DOHH2 (cell line): ENCODE measurements around the gene SARNP.

Source experiments
- H3F3A ChIP-seq: fragments of 200-600 bp; sonication (generic), shearing (Covaris generic); 2 replicates; pipeline ENCODE4 v1.6.0; 2016; ENCODE audit warnings: antibody characterized with exemption, mild to moderate bottlenecking; ENCODE audit not compliant: control insufficient read depth, insufficient read depth
- H3K27ac ChIP-seq: fragments of 200-600 bp; sonication (generic); 2 replicates; pipeline ENCODE4 v1.5.1; 2014; ENCODE audit warnings: low read depth, mild to moderate bottlenecking, low read length, moderate library complexity
- H3K27me3 ChIP-seq: fragments of 200-600 bp; sonication (generic); 2 replicates; pipeline ENCODE4 v1.6.1; 2014; ENCODE audit warnings: mild to moderate bottlenecking, low read length, mixed read lengths; ENCODE audit not compliant: control insufficient read depth
- H3K36me3 ChIP-seq: fragments of 200-600 bp; sonication (generic); 2 replicates; pipeline ENCODE4 v1.6.1; 2014; ENCODE audit warnings: mild to moderate bottlenecking, low read length, moderate library complexity, mixed read lengths; ENCODE audit not compliant: control insufficient read depth
- H3K4me1 ChIP-seq: fragments of 200-600 bp; sonication (generic); 2 replicates; pipeline ENCODE4 v1.6.1; 2014; ENCODE audit warnings: mild to moderate bottlenecking, low read length, mixed read lengths; ENCODE audit not compliant: control insufficient read depth
- H3K4me2 ChIP-seq: fragments of 200-600 bp; sonication (generic); 2 replicates; pipeline ENCODE4 v1.6.0; 2014; ENCODE audit warnings: mild to moderate bottlenecking, low read length, moderate library complexity
- H3K4me3 ChIP-seq: fragments of 200-600 bp; sonication (generic); 2 replicates; pipeline ENCODE4 v1.5.1; 2014; ENCODE audit warnings: mild to moderate bottlenecking, low read length, mixed read lengths
- H3K79me2 ChIP-seq: fragments of 200-600 bp; sonication (generic); 2 replicates; pipeline ENCODE4 v1.6.1; 2014; ENCODE audit warnings: mild to moderate bottlenecking, low read length, mixed read lengths; ENCODE audit not compliant: control insufficient read depth
- H3K9me2 ChIP-seq: fragments of 200-600 bp; sonication (generic); replicated peaks from 2 replicates; pipeline ENCODE4 v1.6.1; 2014; ENCODE audit warnings: mild to moderate bottlenecking, low read length, mixed read lengths; ENCODE audit not compliant: control insufficient read depth
- H3K9me3 ChIP-seq: fragments of 200-600 bp; sonication (generic); 2 replicates; pipeline ENCODE4 v1.6.1; 2014; ENCODE audit warnings: antibody characterized with exemption, low read length, mixed read lengths; ENCODE audit not compliant: control insufficient read depth, insufficient read depth
- H4K20me1 ChIP-seq: fragments of 200-600 bp; sonication (generic); 2 replicates; pipeline ENCODE4 v1.6.0; 2014; ENCODE audit warnings: low read depth, mild to moderate bottlenecking, antibody characterized with exemption, low read length, moderate library complexity; ENCODE audit not compliant: control insufficient read depth, insufficient read depth
- CTCF ChIP-seq: fragments of 200-600 bp; sonication (generic); IDR thresholded peaks from one replicate; pipeline ENCODE4 v1.5.1; 2014; ENCODE audit warnings: antibody characterized with exemption, mild to moderate bottlenecking, low read depth, low read length; ENCODE audit not compliant: poor library complexity, severe bottlenecking
- EZH2phosphoT487 ChIP-seq: fragments of 200-600 bp; sonication (generic); IDR thresholded peaks from 2 replicates; pipeline ENCODE4 v1.6.1; 2017; ENCODE audit warnings: borderline replicate concordance, mild to moderate bottlenecking, antibody characterized with exemption, low read length, moderate library complexity, mixed read lengths

The SARNP gene

GRCh38 chr12:55741931-55742680, 75.4 kb downstream of the SARNP start:
- Histone ChIP-seq H3F3A (peaks cover 14% of the 10 kb centered on the region), H4K20me1 (0 out of 2 replicates have a peak, but pooled peaks cover 8% of the 10 kb centered on the region), H3K4me2 (peak overlapping the region; percentile 85), H3K9me2 (no peaks in the 10 kb centered on the region), H3K27me3 (peaks cover 4% of the 10 kb centered on the region; the same call in 1 of the 2 replicates), H3K27ac (no peak overlapping the region), H3K79me2 (peaks cover 19% of the 10 kb centered on the region), H3K4me1 (peaks cover 62% of the 10 kb centered on the region), H3K9me3 (no peaks in the 10 kb centered on the region), H3K4me3 (peak overlapping the region; percentile 76), H3K36me3 (no peaks in the 10 kb centered on the region)
- TF ChIP-seq EZH2phosphoT487: no peak

- Histone ChIP-seq H3K27me3 (peaks cover 4% of the 10 kb centered on the region; the same call in 1 of the 2 replicates), H3K36me3 (no peaks in the 10 kb centered on the region), H3K9me2 (no peaks in the 10 kb centered on the region), H3F3A (peaks cover 4% of the 10 kb centered on the region), H3K4me2 (peak overlapping the region; percentile 99), H3K79me2 (peaks cover 6% of the 10 kb centered on the region), H3K9me3 (no peaks in the 10 kb centered on the region), H3K4me1 (peaks cover 32% of the 10 kb centered on the region), H3K4me3 (peak overlapping the region; percentile 90), H3K27ac (peak overlapping the region; percentile 74; the same call in 1 of the 2 replicates), H4K20me1 (no peaks in the 10 kb centered on the region)
- TF ChIP-seq CTCF (no peak), EZH2phosphoT487 (no peak)
Measured at GRCh38 chr12:55739025-55739378, 78.5 kb downstream of the SARNP start.

GRCh38 chr12:55738123-55739024, 79.2 kb downstream of the SARNP start:
- H3K36me3 ChIP-seq: no peaks in the 10 kb centered on the region
- peak overlapping the region; percentile 99 for H3K4me2 ChIP-seq
- TF ChIP-seq EZH2phosphoT487: no peak
- TF ChIP-seq CTCF: peak; percentile 77
- H4K20me1 ChIP-seq: no peaks in the 10 kb centered on the region
- peak overlapping the region; percentile 90 for H3K4me3 ChIP-seq
- H3K4me1 ChIP-seq: peaks cover 31% of the 10 kb centered on the region
- H3K9me2 ChIP-seq: no peaks in the 10 kb centered on the region
- H3K9me3 ChIP-seq: no peaks in the 10 kb centered on the region
- H3K27ac ChIP-seq: peak overlapping the region; percentile 74
- peaks cover 4% of the 10 kb centered on the region; the same call in 1 of the 2 replicates for H3K27me3 ChIP-seq
- peaks cover 4% of the 10 kb centered on the region for H3F3A ChIP-seq
- H3K79me2 ChIP-seq: no peaks in the 10 kb centered on the region
